Transverse colon (tissue), 4 donors: ENCODE measurements around the gene DLG2.

Source experiments
- POLR2A ChIP-seq: fragments of 450-650 bp; IDR thresholded peaks from one replicate; pipeline ENCODE4 v1.6.1; 2016; ENCODE audit warnings: antibody characterized with exemption, mild to moderate bottlenecking, moderate library complexity
- POLR2AphosphoS5 ChIP-seq, 3 donors: sonication (generic); formaldehyde crosslinking; IDR thresholded peaks; one replicate each; pipeline ENCODE4 v1.6.1; 2016; ENCODE audit warnings: antibody characterized with exemption in 3 of 3
- TF ChIP-seq, protein P1 (sequence below), 5 experiments: fragments of 200-600 bp in 3 of 5; fragments of 450-650 bp in 2 of 5; sonication (generic) in 3 of 5; IDR thresholded peaks; 1 replicate in 2 of 5; 2 replicates in 3 of 5; pipeline ENCODE4 v1.5.1; 2016 to 2017; ENCODE audit warnings: antibody characterized with exemption in 5 of 5, inconsistent platforms in 3 of 5, mild to moderate bottlenecking in 2 of 5, moderate library complexity in 1 of 5

DNA sequence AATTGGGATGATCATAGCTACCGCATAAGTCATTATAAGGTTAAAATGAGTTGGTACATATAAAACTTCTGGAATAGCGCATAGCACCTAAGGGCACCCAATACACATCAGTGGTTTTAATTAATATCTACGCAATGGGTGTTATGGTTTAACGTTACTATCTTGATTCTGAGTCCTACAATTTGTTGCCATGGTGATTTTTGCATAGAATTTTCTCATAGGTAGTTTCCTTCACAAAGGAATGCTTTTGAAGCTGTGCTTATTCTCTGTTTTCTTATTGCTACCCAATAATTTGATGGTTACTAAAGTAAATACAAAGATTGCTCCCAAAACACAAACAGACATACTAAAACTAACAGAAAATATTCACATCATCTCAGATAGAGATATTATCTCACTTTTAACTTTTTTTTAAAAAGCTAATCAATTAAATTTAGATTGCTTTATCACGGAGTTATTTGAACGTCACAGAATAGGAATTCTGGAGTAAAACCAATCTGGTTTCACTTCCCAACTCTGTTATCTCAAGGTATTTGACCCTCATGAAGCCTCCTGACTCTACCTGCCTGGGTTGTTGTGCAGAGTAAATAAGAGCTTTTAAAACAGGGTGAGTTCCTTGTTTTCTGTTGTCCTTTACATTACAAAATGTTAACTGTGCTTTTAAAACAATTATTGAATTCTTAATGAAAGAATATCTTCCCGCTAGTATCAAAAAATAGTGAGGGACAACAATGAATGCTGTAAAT, 1705.5 kb downstream of the DLG2 start:
- TF ChIP-seq, protein P1, sequence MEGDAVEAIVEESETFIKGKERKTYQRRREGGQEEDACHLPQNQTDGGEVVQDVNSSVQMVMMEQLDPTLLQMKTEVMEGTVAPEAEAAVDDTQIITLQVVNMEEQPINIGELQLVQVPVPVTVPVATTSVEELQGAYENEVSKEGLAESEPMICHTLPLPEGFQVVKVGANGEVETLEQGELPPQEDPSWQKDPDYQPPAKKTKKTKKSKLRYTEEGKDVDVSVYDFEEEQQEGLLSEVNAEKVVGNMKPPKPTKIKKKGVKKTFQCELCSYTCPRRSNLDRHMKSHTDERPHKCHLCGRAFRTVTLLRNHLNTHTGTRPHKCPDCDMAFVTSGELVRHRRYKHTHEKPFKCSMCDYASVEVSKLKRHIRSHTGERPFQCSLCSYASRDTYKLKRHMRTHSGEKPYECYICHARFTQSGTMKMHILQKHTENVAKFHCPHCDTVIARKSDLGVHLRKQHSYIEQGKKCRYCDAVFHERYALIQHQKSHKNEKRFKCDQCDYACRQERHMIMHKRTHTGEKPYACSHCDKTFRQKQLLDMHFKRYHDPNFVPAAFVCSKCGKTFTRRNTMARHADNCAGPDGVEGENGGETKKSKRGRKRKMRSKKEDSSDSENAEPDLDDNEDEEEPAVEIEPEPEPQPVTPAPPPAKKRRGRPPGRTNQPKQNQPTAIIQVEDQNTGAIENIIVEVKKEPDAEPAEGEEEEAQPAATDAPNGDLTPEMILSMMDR (IDR thresholded peaks at IDR 0.05): no peak
- TF ChIP-seq POLR2A (no peak), POLR2AphosphoS5 (IDR thresholded peaks at IDR 0.05) (no peak)
